Right ventricle myocardium inferior (tissue), 1 donor: ENCODE results near the gene STX4. TPM values are rescaled to one million over a fixed set of nuclear protein-coding genes. Genes with fewer than 3 reads are reported as not detected.
A peak's percentile ranks its signal among the peaks of the same experiment; 100 is the strongest.
"Not testable (repeated sequence)": the region's sequence is repeated elsewhere in the genome, so short reads cannot be mapped to it uniquely, and the experiment has no call there.

Source experiments
- ATAC-seq: fragments of 200-7000 bp; cut with Tn5 transposase; one replicate; pipeline ENCODE4 v1.9.1; 2020; ENCODE audit warnings: mild to moderate bottlenecking, moderate library complexity
- DNase-seq: peaks from one replicate; pipeline ENCODE4 v3.0.0; 2021; ENCODE audit errors: missing footprints
- intact Hi-C: fragments of 100-400 bp; cut with DNase I; formaldehyde crosslinking; loops from one replicate; pipeline ENCODE4 v1.11.0; 2022
- total RNA-seq: library from RNA; stranded (reverse); fragmentation: NEBNext Ultra II Directional; extraction: Animal tissue kit (Norgen Biotek cat#: 25700); gene quantifications from one replicate; pipeline ENCODE4 v1.2.1, GENCODE V29; 2021
- donor health status: DM: no; HTN: yes; CAD: no; lungs with severe emphysema.

The STX4 gene
- total RNA-seq, 1 donor from 2014 or later: 42.3 TPM

- intact Hi-C loops: no loop called here
- DNase-seq (no peak), ATAC-seq (no peak)
Measured at GRCh38 chr16:31009894-31010584, 23.3 kb upstream of the STX4 start.

GRCh38 chr16:31010585-31011325, 22.6 kb upstream of the STX4 start, which contains the start of gene STX1B:
STX1B (minus strand) TSS chr16:31010638; CDS start chr16:31010396, 242 bp downstream.
- intact Hi-C loops: no loop called here
- no peak for DNase-seq
- no peak for ATAC-seq

- intact Hi-C loops, ATAC-seq, DNase-seq: not testable (repeated sequence)
Measured at GRCh38 chr16:31011815-31012214, 21.5 kb upstream of the STX4 start.

- DNase-seq, intact Hi-C loops, ATAC-seq: not testable (repeated sequence)
Measured at GRCh38 chr16:31013292-31013691, 20.1 kb upstream of the STX4 start.

- DNase-seq (no peak), ATAC-seq (no peak)
- intact Hi-C loops: no loop called here
Measured at GRCh38 chr16:31016018-31016417, 17.3 kb upstream of the STX4 start.

GRCh38 chr16:31017756-31018155, 15.6 kb upstream of the STX4 start:
- DNase-seq, intact Hi-C loops, ATAC-seq: not testable (repeated sequence)

GRCh38 chr16:31020536-31020935, 12.8 kb upstream of the STX4 start:
- ATAC-seq (no peak), DNase-seq (no peak)
- intact Hi-C loops: no loop called here

GRCh38 chr16:31022544-31023251, 10.7 kb upstream of the STX4 start:
- no peak for ATAC-seq
- intact Hi-C loops: no loop called here
- no peak for DNase-seq

- DNase-seq (no peak), ATAC-seq (no peak)
- intact Hi-C loops: no loop called here
Measured at GRCh38 chr16:31023252-31023602, 10.1 kb upstream of the STX4 start.

GRCh38 chr16:31023627-31024226, 9.6 kb upstream of the STX4 start:
- intact Hi-C loops: no loop called here
- no peak for DNase-seq
- ATAC-seq: no peak

- ATAC-seq (no peak), DNase-seq (no peak)
- intact Hi-C loops: no loop called here
Measured at GRCh38 chr16:31025339-31025738, 8.0 kb upstream of the STX4 start.

GRCh38 chr16:31029272-31029671, 4.1 kb upstream of the STX4 start:
- ATAC-seq (no peak), DNase-seq (no peak)
- intact Hi-C loops: no loop called here

GRCh38 chr16:31031276-31031675, 2.1 kb upstream of the STX4 start:
- no peak for DNase-seq
- intact Hi-C loops: loop anchor here (5.0 kb wide), 1 partner anchor 74 kb away; the partner anchor contains the start of gene SETD1A
- ATAC-seq: no peak

GRCh38 chr16:31033709-31034492, 543 bp downstream of the STX4 start:
- ATAC-seq (peak; percentile 86), DNase-seq (peak; percentile 96)
- intact Hi-C loops: loop anchor here (1.0 to 5.0 kb wide), 3 partner anchors 39 to 108 kb away; partner anchors contain the start of gene SETD1A

- ATAC-seq (no peak), DNase-seq (no peak)
- intact Hi-C loops: no loop called here
Measured at GRCh38 chr16:31036691-31037090, 3.3 kb downstream of the STX4 start.

GRCh38 chr16:31038993-31039392, 5.6 kb downstream of the STX4 start:
- intact Hi-C loops: no loop called here
- DNase-seq (no peak), ATAC-seq (no peak)

GRCh38 chr16:31042866-31043265, 9.5 kb downstream of the STX4 start:
- no peak for DNase-seq
- intact Hi-C loops: loop anchor here (5.0 kb wide), 1 partner anchor 66 kb away; no protein-coding TSS in a partner anchor
- ATAC-seq: no peak

GRCh38 chr16:31043352-31043751, 10.0 kb downstream of the STX4 start:
- ATAC-seq (no peak), DNase-seq (no peak)
- intact Hi-C loops: loop anchor here (5.0 kb wide), 1 partner anchor 66 kb away; no protein-coding TSS in a partner anchor
